GM12892 (cell line): ENCODE measurements around the gene SCLT1.

Experiments
- DNase-seq: peaks from one replicate; pipeline ENCODE4 v3.0.0; 2011; ENCODE audit not compliant: insufficient read length
- FAIRE-seq: peaks from 2 replicates; lab custom pipeline; 2011; peaks lifted over from hg19 to GRCh38; lab: Jason Lieb, UNC
- POLR2A ChIP-seq: IDR thresholded peaks from 2 replicates; pipeline ENCODE4 v1.6.1; 2011; ENCODE audit warnings: low read depth, low read length, control low read depth
- POLR2AphosphoS5 ChIP-seq: IDR thresholded peaks from 2 replicates; pipeline ENCODE4 v1.6.1; 2011; ENCODE audit warnings: low read depth, low read length, control low read depth
- TAF1 ChIP-seq: IDR thresholded peaks from 2 replicates; pipeline ENCODE4 v1.6.1; 2011; ENCODE audit warnings: low read depth, mild to moderate bottlenecking, control low read depth, low read length, borderline replicate concordance

Gene SCLT1

DNA sequence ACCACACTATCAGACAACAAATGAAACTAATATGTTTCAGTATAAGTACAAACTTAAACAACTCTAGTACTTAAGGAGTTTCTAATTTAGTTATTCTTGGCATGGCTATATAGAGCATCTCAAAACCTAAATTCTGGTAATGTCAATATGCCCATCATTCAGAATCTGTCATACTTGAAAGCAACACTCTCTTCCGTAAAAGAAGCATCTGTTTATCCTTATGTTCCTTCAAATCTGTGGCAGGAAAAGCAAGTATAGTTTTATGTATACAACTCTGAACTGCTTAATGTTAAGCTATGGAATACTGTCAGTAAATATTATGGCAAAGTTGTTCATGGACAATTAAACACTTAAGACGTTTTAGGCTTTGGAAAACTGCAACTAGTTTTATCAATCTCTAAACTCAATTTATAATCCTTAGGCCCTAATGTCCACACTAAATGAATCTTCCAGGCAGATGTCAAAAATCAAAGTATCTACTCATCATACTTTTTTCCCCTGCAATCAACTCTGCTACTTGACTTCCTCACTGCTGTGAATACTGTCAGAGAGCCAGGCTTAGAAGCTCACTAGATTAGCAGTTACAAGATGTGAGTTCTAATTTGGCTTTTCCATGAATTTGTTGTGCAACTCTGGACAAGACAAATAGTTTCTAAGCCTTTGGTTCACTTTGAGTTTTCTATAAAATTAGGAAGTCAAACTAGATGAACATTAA lies 109.4 kb downstream of the SCLT1 start:
- TF ChIP-seq POLR2AphosphoS5 (no peak), TAF1 (no peak), POLR2A (no peak)
- DNase-seq (no peak), FAIRE-seq (no peak)

DNA sequence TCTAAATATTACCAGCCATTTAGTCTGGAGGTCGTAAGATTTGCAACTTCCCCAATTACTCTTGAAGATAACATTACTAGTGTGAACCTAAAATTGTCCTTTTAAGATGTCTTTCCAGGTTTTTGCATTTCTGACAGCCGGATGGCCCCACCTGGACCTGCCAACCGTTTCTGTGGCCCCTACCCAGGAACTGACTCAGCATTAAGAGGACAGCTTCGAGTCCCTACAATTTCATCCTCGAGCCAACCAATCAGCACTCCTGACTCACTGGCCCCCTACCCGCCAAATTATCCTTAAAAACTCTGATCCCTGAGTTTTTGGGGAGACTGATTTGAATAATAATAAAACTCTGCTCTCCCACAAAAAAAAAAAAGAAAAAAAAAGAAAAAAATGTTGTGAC lies 112.0 kb downstream of the SCLT1 start:
- FAIRE-seq (no peak), DNase-seq (no peak)
- TF ChIP-seq TAF1, result no peak
- no peak for TF ChIP-seq POLR2A
- TF ChIP-seq POLR2AphosphoS5, result no peak

DNA sequence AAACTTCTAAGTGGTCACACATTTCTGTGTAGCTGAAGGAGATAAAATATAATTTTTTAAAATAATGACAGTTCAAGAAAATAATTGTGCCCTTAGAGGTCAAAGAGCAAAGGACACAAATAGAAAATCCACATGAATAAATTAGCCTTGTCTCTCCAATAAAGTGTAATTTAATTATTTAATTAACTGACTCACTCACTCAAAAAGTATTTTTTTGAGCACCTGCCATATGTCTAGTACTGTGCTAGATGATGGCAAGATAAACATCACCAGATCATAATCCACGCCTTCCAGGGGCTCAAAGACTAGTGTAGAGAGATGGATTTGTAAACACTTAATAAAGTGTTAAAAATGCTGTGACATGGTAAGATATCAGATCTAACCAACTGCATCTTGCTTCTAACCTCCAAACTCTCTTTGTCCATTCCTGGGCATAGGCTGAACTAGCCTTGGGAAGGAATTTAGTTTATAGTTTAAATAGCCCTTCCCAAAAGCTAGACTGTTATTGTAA lies 112.5 kb downstream of the SCLT1 start:
- TF ChIP-seq POLR2AphosphoS5 (no peak), POLR2A (no peak)
- FAIRE-seq (no peak), DNase-seq (no peak)

DNA sequence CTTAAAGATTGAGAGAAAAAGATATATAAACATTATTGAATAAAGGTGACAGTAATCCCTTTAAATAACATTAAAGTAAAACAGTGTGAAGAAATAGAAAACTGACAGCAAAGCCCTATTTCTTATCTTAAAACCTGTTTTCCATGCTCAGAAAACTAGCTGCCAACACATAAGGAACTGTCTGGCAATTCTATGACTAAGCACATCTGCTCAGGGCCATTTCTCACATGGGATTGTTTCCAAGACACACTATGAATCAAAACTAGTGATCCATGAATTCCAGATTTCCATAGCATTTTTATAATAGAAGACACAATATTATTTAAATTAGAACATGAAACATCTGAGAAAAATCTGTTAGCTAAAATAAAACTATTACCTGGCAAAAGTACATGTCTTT lies 113.4 kb downstream of the SCLT1 start:
- no peak for DNase-seq
- FAIRE-seq, result no peak
- TF ChIP-seq TAF1, result no peak
- TF ChIP-seq POLR2AphosphoS5, result no peak
- no peak for TF ChIP-seq POLR2A

DNA sequence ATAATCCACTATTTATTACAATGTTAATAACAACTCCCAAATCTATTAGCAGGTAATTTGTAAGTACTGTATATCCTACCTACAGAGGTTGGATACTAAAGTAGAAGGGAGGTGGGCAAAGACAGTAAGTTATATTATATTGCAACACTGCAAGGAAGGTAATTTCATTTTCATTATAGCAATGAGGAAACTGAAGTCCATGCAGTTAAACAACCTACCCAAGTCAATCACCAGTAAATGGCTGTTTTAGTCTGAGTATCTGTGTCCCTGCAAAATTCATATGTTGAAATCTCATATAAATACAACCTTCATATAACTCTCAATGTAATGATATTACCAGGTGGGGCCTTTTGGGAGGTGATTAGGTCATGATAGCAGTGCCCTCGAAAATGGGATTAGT lies 114.4 kb downstream of the SCLT1 start:
- FAIRE-seq (no peak), DNase-seq (no peak)
- TF ChIP-seq POLR2AphosphoS5, result no peak
- TF ChIP-seq TAF1, result no peak
- no peak for TF ChIP-seq POLR2A

DNA sequence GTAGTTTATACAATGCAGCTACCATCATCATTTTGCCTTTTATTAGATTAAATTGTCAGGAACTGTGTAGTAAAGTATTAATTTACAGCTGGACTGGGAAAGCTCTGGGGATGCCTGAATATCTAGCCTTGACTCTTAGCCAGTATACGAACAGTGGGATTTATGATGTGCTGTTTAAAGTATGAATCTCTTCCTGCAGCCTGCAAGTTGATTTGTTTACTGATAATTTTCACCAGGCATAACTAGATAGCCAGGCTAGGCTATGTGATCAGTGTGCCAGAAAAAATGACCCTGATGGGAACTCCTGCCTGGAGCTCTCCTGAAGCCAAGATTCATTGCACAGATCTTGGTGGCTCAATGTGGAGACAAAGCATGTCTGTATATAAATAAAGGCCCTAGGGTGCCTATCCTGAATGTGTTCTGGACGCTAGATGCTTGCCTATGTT lies 119.2 kb downstream of the SCLT1 start:
- no peak for FAIRE-seq
- TF ChIP-seq POLR2AphosphoS5, result no peak
- no peak for TF ChIP-seq POLR2A
- TF ChIP-seq TAF1, result no peak
- DNase-seq, result no peak

DNA sequence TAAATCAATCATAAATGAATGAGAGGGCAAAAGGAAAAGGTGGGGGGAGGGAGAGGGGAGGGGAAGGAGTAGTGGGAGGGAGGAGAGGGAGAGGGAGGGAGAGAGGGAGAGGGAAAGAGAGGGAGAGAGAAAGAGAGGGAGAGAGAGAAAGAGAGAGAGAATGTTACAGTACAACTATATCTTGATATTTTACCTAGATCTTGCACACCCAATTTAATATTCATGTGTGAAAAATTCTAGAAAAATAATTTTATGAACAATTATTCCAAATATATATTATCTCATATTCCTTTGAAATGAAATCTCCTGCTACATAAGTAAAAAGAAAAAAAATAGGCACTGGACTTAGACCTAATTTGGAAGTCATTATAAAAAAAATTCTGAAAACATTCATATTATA lies 120.0 kb downstream of the SCLT1 start:
- no peak for TF ChIP-seq POLR2A
- TF ChIP-seq POLR2AphosphoS5, result no peak
- TF ChIP-seq TAF1, result no peak
- no peak for DNase-seq
- FAIRE-seq, result no peak

DNA sequence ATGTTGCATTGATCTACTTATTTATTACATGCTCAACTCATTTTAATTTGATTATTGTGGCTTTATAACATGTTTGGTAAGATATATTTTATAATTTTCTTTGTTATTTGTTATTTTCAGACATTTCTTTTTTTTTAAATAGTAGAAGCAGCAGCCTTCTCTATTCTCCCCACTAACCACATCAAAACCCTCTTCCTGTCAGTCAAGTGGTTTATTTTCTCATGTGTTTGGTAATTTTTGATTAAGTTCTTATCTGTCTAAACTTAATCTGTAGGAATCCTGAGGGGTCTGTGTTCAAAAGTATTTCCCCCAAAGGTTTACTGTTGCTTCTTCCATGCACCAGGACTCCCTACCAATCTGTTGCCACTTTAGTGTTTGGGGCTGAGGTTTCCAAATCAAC lies 131.9 kb downstream of the SCLT1 start:
- DNase-seq (no peak), FAIRE-seq (no peak)
- no peak for TF ChIP-seq TAF1
- TF ChIP-seq POLR2AphosphoS5, result no peak
- no peak for TF ChIP-seq POLR2A

DNA sequence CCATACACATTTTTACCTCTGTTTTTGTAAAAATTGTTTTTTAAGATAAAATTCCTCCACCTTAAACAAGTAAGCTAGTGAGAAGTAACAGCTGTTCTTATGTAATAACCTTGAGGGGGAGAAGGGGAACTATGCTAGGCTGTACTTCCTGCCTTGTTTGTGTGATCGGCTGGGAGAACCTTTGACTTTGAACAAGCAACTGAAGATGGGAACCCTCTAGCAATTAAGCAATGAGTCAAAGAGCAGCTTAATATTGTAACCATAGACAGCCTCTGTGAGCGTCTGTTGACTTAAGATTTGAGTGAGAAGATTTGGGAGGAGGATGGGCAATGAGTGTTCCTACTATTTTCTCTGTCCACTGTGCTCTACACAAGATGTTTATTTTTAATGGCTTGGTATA lies 135.1 kb downstream of the SCLT1 start:
- no peak for DNase-seq
- no peak for FAIRE-seq
- TF ChIP-seq POLR2A, result no peak
- TF ChIP-seq POLR2AphosphoS5, result no peak
- no peak for TF ChIP-seq TAF1

DNA sequence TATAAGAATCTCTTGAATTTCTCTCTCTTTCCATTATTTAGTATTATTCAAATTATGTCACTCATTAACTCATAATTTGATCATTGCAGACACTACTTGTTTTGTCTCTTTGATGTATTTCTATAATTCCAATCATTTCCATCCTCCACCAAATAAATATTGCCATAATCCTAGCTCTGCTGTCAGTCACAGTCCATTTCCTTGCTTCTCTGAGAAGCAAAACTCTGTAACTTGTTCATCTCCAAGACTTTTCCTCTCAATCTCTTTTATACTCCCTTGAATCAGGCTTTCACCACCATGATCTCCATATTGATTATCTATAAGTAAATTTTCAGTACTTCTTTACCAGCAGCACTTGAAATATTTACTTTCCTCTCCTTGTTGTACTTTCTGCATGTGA lies 135.9 kb downstream of the SCLT1 start:
- FAIRE-seq, result no peak
- no peak for DNase-seq
- TF ChIP-seq POLR2A, result no peak
- no peak for TF ChIP-seq TAF1
- no peak for TF ChIP-seq POLR2AphosphoS5

DNA sequence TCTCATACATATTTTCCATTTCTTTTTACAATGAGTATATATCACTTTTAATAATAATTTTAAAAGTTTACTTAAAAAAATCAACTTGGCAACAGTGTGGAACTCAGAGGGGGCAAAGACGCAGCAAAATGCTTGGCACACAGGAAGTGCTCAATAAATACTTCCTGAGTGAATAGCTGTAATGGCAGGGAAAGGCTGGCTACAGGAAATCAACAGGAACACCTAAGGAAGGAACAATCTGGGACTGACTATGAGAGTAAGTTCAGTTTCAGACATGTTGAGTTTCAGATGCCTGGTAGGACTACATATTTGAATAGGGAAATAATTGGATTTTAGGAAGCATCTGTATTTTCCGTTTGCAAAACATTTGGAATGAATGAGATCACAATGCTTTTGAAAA lies 137.6 kb downstream of the SCLT1 start:
- FAIRE-seq (no peak), DNase-seq (no peak)
- TF ChIP-seq POLR2A (no peak), TAF1 (no peak), POLR2AphosphoS5 (no peak)

DNA sequence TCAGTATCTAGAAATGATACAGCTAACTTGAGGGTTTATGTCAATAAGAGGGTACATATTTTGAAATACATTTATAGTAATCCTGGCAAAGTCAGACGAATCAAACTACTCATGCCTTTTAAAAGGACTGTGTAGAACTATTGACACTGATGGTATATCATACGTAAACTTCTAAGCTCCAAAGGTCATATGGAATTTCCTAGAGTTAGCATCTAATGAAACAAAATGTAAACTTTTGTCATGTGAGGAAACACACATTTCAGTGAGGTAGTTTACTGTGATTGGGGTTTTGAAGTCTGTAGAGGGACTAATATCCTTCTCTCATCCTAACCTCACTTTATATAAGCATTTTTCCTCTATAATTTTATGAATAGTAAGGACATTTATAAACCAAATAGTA lies 138.4 kb downstream of the SCLT1 start:
- TF ChIP-seq TAF1 (no peak), POLR2AphosphoS5 (no peak), POLR2A (no peak)
- DNase-seq, result no peak
- no peak for FAIRE-seq

DNA sequence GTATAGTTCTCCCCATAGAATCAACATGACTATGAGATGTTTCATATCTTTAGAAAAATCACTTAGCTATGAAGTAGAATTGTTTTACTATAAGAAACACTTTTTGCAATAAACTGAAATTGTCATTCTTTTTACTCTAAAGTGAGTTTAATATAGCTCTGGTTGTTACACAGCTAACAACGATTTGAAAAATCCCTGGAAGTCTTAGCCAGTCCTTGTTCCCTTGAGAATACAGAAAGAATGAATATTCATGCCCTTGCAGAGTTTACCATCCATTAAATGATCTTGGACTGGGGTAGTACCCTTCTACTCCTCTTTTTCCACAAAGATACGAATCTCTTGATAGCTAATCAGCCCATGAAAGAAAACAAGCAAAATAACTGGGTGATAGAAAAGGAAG lies 142.0 kb downstream of the SCLT1 start:
- no peak for DNase-seq
- TF ChIP-seq POLR2AphosphoS5, result no peak
- no peak for TF ChIP-seq TAF1
- TF ChIP-seq POLR2A, result no peak
- no peak for FAIRE-seq
